Transverse colon (tissue), 3 donors: ENCODE results near the gene ESYT3.

ENCODE experiments used
- CTCF ChIP-seq, 5 experiments: fragments of 200-600 bp in 3 of 5; fragments of 450-650 bp in 2 of 5; sonication (generic) in 3 of 5; IDR thresholded peaks; 1 replicate in 2 of 5; 2 replicates in 3 of 5; pipeline ENCODE4 v1.5.1; 2016 to 2017; ENCODE audit warnings: antibody characterized with exemption in 5 of 5, inconsistent platforms in 3 of 5, mild to moderate bottlenecking in 2 of 5, moderate library complexity in 1 of 5
- EP300 ChIP-seq: sonication (generic); formaldehyde crosslinking; IDR thresholded peaks from one replicate; pipeline ENCODE4 v1.6.1; 2017; ENCODE audit warnings: antibody characterized with exemption, low read depth

GRCh38 chr3:138473391-138473790 lies 39.0 kb downstream of the ESYT3 start:
- TF ChIP-seq CTCF (IDR thresholded peaks at IDR 0.05): no peak
- no peak for TF ChIP-seq EP300
